HG02885 (cell line): Measurements from ENCODE around the gene RYK.
"Not testable (repeated sequence)": the region's sequence is repeated elsewhere in the genome, so short reads cannot be mapped to it uniquely, and the experiment has no call there.

Experiments used
- ATAC-seq: cut with Tn5 transposase; IDR thresholded peaks from one replicate; pipeline ENCODE4 v1.9.1; 2021; ENCODE audit warnings: mild to moderate bottlenecking; ENCODE audit not compliant: unreplicated experiment, poor library complexity

RYK gene

GRCh38 chr3:134228035-134228434 lies 22.6 kb downstream of the RYK start:
- no peak for ATAC-seq

GRCh38 chr3:134224796-134225156 lies 25.9 kb downstream of the RYK start:
- ATAC-seq: not testable (repeated sequence)

GRCh38 chr3:134222835-134223234 lies 27.8 kb downstream of the RYK start:
- ATAC-seq: no peak

- ATAC-seq: no peak
Observed at GRCh38 chr3:134216851-134217250, 33.8 kb downstream of the RYK start.

- no peak for ATAC-seq
Observed at GRCh38 chr3:134216191-134216764, 34.4 kb downstream of the RYK start.

- ATAC-seq: no peak
Observed at GRCh38 chr3:134214239-134214638, 36.4 kb downstream of the RYK start.

- ATAC-seq: peak; percentile 82
Observed at GRCh38 chr3:134212967-134213665, 37.5 kb downstream of the RYK start.

- peak; percentile 58 for ATAC-seq
Observed at GRCh38 chr3:134211797-134212196, 38.9 kb downstream of the RYK start.

GRCh38 chr3:134205451-134205850 lies 45.2 kb downstream of the RYK start:
- ATAC-seq: no peak

GRCh38 chr3:134201201-134202130 lies 49.2 kb downstream of the RYK start:
- ATAC-seq: no peak

- ATAC-seq: not testable (repeated sequence)
Observed at GRCh38 chr3:134199880-134200279, 50.8 kb downstream of the RYK start.

GRCh38 chr3:134199240-134199639 lies 51.4 kb downstream of the RYK start:
- ATAC-seq: no peak

GRCh38 chr3:134198414-134198813 lies 52.2 kb downstream of the RYK start:
- ATAC-seq: no peak

GRCh38 chr3:134197681-134198261 lies 52.9 kb downstream of the RYK start:
- ATAC-seq: peak; percentile 81

GRCh38 chr3:134194247-134194646 lies 56.4 kb downstream of the RYK start:
- ATAC-seq: no peak

GRCh38 chr3:134190250-134190649 lies 60.4 kb downstream of the RYK start:
- no peak for ATAC-seq

- ATAC-seq: no peak
Observed at GRCh38 chr3:134189849-134190248, 60.8 kb downstream of the RYK start.

GRCh38 chr3:134186391-134186790 lies 64.3 kb downstream of the RYK start:
- ATAC-seq: no peak

GRCh38 chr3:134180761-134181160 lies 69.9 kb downstream of the RYK start:
- no peak for ATAC-seq

- no peak for ATAC-seq
Observed at GRCh38 chr3:134179508-134179907, 71.2 kb downstream of the RYK start.

GRCh38 chr3:134163096-134163495 lies 87.6 kb downstream of the RYK start:
- no peak for ATAC-seq
